ENCODE measurements around the gene DUSP14. TPM values are rescaled to one million over a fixed set of nuclear protein-coding genes. Genes with fewer than 3 reads are reported as not detected.

DUSP14 gene
- total and polyA plus RNA-seq, 2 of the 13 experiments (the other 11 are each of a cell fraction or from before 2014, with no cell fraction given) = 33.5 to 39.8 TPM

GRCh38 chr17:37489197-37490001, at the start of gene DUSP14 (continued):
- TF ChIP-seq LBX2 (CRISPR knock-in tag; IDR thresholded peaks at IDR 0.05; ENCODE audit: borderline replicate concordance) = no peak
- no peak for TF ChIP-seq ZBTB7A (CRISPR knock-in tag; IDR thresholded peaks at IDR 0.05)
- no peak for TF ChIP-seq REXO4 (CRISPR knock-in tag; IDR thresholded peaks at IDR 0.05; ENCODE audit: borderline replicate concordance)
- TF ChIP-seq ZNF318 (CRISPR knock-in tag; IDR thresholded peaks at IDR 0.05) = no peak
- 0 out of 2 replicates have a peak, but pooled peaks have one; percentile 34 for TF ChIP-seq BATF2 (CRISPR knock-in tag; IDR thresholded peaks at IDR 0.05)
- no peak for TF ChIP-seq IKZF4 (CRISPR knock-in tag; IDR thresholded peaks at IDR 0.05; ENCODE audit: borderline replicate concordance, low read depth, not compliant biosample characterization)
- TF ChIP-seq ZMYM2 (CRISPR knock-in tag; IDR thresholded peaks at IDR 0.05) = peak; percentile 33; the same call in 1 of the 2 replicates
- no peak for TF ChIP-seq SP5 (CRISPR knock-in tag; IDR thresholded peaks at IDR 0.05; ENCODE audit: borderline replicate concordance, low read depth)
- TF ChIP-seq ARNT2 (CRISPR knock-in tag; IDR thresholded peaks at IDR 0.05; ENCODE audit: low read depth) = peak; percentile 69; the same call in 1 of the 2 replicates
- TF ChIP-seq ZNF282 (IDR thresholded peaks at IDR 0.05; ENCODE audit: partially characterized antibody) = no peak
- TF ChIP-seq ZNF580 (CRISPR knock-in tag; IDR thresholded peaks at IDR 0.05; ENCODE audit: borderline replicate concordance, low read depth) = no peak; the same call in 1 of the 2 replicates
- no peak for TF ChIP-seq RFXANK (CRISPR knock-in tag; IDR thresholded peaks at IDR 0.05)
- TF ChIP-seq ZNF441 (CRISPR knock-in tag; IDR thresholded peaks at IDR 0.05; ENCODE audit: borderline replicate concordance) = 0 out of 2 replicates have a peak, but pooled peaks have one; percentile 39
- no peak; the same call in 1 of the 2 replicates for TF ChIP-seq ERF (CRISPR knock-in tag; IDR thresholded peaks at IDR 0.05)
- TF ChIP-seq ZGPAT (CRISPR knock-in tag; IDR thresholded peaks at IDR 0.05) = peak; percentile 66; the same call in 1 of the 2 replicates

Measured in HepG2 (cell line).